Caco-2 (cell line): Measurements from ENCODE around the gene GSS. TPM values are rescaled to one million over a fixed set of nuclear protein-coding genes. Genes with fewer than 3 reads are reported as not detected.
A peak's percentile ranks its signal among the peaks of the same experiment; 100 is the strongest.

Experiments used
- BruUV-seq: library from RNA; stranded (reverse); fragments of 400-500 nt; replicated peaks from 2 replicates; lab custom pipeline; 2021; lab: Mats Ljungman, UMichigan
- CTCF ChIA-PET: fragments of 300-600 bp; sonication (Branson Sonifier 250); formaldehyde crosslinking; loops from one replicate; lab custom pipeline; 2022; ENCODE audit warnings: antibody characterized with exemption; lab: Charles Lee
- POLR2A ChIA-PET: fragments of 300-600 bp; sonication (Branson Sonifier 250); formaldehyde crosslinking; loops from one replicate; lab custom pipeline; 2022; ENCODE audit warnings: antibody characterized with exemption; lab: Charles Lee
- DNase-seq, 2 experiments: peaks; one replicate each; pipeline versions ENCODE4 v3.0.0 to v3.0.0-alpha.2; 2020 to 2022
- H3K27me3 ChIP-seq: replicated peaks from 2 replicates; pipeline ENCODE4 v1.6.0; 2011; ENCODE audit warnings: low read length; ENCODE audit not compliant: control insufficient read depth, insufficient read depth
- H3K36me3 ChIP-seq: 2 replicates; pipeline ENCODE4 v1.5.1; 2011; ENCODE audit warnings: low read length; ENCODE audit not compliant: control insufficient read depth, insufficient read depth
- H3K4me1 ChIP-seq: fragments of 250-450 bp; sonication (Bioruptor Pico); 2 replicates; pipeline ENCODE4 v1.5.1; 2020; ENCODE audit warnings: mild to moderate bottlenecking
- H3K4me3 ChIP-seq: 2 replicates; pipeline ENCODE4 v1.5.1; 2011; ENCODE audit warnings: low read depth, mild to moderate bottlenecking, control low read depth, low read length
- H3K9me3 ChIP-seq: fragments of 250-450 bp; sonication (Bioruptor Pico); 2 replicates; pipeline ENCODE4 v1.5.1; 2020; ENCODE audit warnings: mild to moderate bottlenecking, moderate library complexity
- H3K27ac Mint-ChIP-seq: one replicate; pipeline ENCODE4 v1.8.0; 2022; ENCODE audit warnings: mixed read lengths; ENCODE audit not compliant: unreplicated experiment
- H3K27me3 Mint-ChIP-seq: one replicate; pipeline ENCODE4 v1.8.0; 2022; ENCODE audit warnings: mixed read lengths; ENCODE audit not compliant: insufficient read depth, unreplicated experiment
- H3K36me3 Mint-ChIP-seq: one replicate; pipeline ENCODE4 v1.8.0; 2022; ENCODE audit warnings: mild to moderate bottlenecking, mixed read lengths; ENCODE audit not compliant: insufficient read depth, unreplicated experiment
- H3K4me1 Mint-ChIP-seq: one replicate; pipeline ENCODE4 v1.8.0; 2022; ENCODE audit warnings: low read depth, mixed read lengths; ENCODE audit not compliant: unreplicated experiment
- H3K4me3 Mint-ChIP-seq: one replicate; pipeline ENCODE4 v1.8.0; 2022; ENCODE audit warnings: mild to moderate bottlenecking, moderate library complexity, mixed read lengths; ENCODE audit not compliant: unreplicated experiment
- H3K9me3 Mint-ChIP-seq: one replicate; pipeline ENCODE4 v1.8.0; 2022; ENCODE audit warnings: mixed read lengths; ENCODE audit not compliant: unreplicated experiment
- intact Hi-C: fragments of 100-400 bp; cut with micrococcal nuclease; formaldehyde crosslinking; loops from one replicate; pipeline ENCODE4 v1.10.0; 2022; ENCODE audit not compliant: unreplicated experiment
- total RNA-seq: library from RNA; stranded (reverse); gene quantifications from 2 replicates; pipeline ENCODE4 v1.2.3, GENCODE V29; 2022
- TF ChIP-seq, protein P1 (sequence below), 2 experiments: fragments of 200-600 bp in 1 of 2; IDR thresholded peaks; 1 replicate in 1 of 2; 2 replicates in 1 of 2; pipeline versions ENCODE4 v1.5.1 to v1.8.0; 2011 to 2022; ENCODE audit warnings: antibody characterized with exemption in 1 of 2, control low read depth in 1 of 2, inconsistent platforms in 1 of 2, low read depth in 1 of 2, low read length in 1 of 2, mild to moderate bottlenecking in 1 of 2, moderate library complexity in 1 of 2; ENCODE audit not compliant: insufficient read depth in 1 of 2, severe bottlenecking in 1 of 2, unreplicated experiment in 1 of 2

GSS gene
- total RNA-seq, 1 experiment from 2014 or later = 138 TPM

DNA sequence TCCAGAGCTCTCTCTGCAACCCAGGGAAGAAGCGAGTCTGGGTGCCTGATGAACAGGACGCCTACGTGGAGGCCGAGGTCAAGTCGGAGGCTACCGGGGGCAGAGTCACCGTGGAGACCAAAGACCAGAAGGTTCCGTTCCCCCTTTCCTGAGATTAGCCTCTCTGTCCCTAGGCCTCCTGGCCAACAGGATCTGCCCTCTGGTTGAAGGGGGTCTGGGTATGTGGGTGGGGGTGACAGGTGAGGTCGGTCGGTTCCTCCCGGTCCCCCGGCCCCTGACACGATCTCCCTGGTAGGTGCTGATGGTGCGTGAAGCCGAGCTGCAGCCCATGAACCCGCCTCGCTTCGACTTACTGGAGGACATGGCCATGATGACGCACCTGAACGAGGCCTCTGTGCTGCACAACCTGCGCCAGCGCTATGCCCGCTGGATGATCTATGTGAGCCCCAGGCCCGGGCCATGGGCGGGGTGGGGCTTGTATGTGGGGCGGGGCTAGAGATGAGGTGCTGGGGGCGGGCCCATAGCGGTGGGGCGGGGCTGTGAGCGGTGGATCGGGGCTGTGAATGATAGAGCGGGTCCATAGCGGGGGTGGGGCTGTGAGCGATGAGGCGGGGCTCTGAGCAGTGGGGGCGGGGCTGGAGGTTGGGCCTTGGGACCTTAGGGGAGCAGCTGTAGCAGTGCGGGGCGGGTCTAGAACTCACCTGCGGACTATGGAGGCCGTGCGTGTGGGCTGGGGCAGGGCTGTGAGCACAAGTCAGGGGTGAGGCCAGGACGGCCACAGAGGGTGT, 24.0 kb upstream of the GSS start:
- H3K36me3 ChIP-seq = no peaks in the 10 kb centered on the region
- no peaks in the 10 kb centered on the region for H3K27me3 ChIP-seq
- Mint-ChIP-seq H3K27ac (no peak overlapping the region), H3K4me1 (peaks cover 7% of the 10 kb centered on the region), H3K27me3 (peaks cover 2% of the 10 kb centered on the region), H3K9me3 (no peaks in the 10 kb centered on the region), H3K4me3 (no peak overlapping the region), H3K36me3 (no peaks in the 10 kb centered on the region)
- no peak overlapping the region for H3K4me3 ChIP-seq
- H3K9me3 ChIP-seq = no peaks in the 10 kb centered on the region
- DNase-seq = peak in 1 of 2 experiments; percentile 58
- BruUV-seq = no TSS peak
- intact Hi-C loops = no loop called here
- ChIA-PET CTCF (no interaction called here), POLR2A (no interaction called here)
- TF ChIP-seq, protein P1, sequence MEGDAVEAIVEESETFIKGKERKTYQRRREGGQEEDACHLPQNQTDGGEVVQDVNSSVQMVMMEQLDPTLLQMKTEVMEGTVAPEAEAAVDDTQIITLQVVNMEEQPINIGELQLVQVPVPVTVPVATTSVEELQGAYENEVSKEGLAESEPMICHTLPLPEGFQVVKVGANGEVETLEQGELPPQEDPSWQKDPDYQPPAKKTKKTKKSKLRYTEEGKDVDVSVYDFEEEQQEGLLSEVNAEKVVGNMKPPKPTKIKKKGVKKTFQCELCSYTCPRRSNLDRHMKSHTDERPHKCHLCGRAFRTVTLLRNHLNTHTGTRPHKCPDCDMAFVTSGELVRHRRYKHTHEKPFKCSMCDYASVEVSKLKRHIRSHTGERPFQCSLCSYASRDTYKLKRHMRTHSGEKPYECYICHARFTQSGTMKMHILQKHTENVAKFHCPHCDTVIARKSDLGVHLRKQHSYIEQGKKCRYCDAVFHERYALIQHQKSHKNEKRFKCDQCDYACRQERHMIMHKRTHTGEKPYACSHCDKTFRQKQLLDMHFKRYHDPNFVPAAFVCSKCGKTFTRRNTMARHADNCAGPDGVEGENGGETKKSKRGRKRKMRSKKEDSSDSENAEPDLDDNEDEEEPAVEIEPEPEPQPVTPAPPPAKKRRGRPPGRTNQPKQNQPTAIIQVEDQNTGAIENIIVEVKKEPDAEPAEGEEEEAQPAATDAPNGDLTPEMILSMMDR (IDR thresholded peaks at IDR 0.05; ENCODE audit: insufficient read depth in 1 of 2, low read depth in 1 of 2, low read length in 1 of 2, severe bottlenecking in 1 of 2, unreplicated experiment in 1 of 2) = no peak
- H3K4me1 ChIP-seq = peaks cover 5% of the 10 kb centered on the region

DNA sequence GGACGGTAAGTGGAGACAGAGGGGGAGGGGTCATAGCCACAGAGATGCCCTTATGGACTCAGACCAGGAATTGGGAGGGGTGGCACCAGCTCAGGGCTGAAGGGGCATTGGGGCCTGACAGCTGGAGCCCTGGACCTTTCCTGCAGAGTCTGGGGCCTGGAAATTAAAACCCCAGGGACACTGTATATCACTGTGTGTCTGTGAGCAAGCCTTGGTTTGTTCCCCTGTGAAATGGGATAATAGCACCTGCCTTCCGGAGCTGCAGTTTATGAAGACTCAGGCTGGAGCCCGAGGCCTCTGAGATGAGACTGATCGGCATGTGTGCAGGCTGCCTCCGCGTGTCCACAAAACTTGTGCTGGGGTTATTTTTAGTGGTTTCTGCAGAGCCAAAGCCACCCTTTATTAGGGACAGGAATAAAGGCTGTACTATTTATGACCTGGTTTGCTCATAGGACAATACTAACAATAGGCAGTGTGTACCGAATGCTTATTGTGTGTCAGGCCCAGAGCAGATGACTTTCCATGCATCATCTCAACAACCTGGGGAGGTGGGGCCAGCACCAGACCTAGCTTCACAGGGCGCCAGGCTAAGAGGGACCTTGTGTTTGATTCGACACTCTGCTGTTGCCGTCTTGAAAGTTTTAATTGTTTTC, 22.6 kb upstream of the GSS start:
- Mint-ChIP-seq H3K4me1 (peaks cover 7% of the 10 kb centered on the region), H3K4me3 (no peak overlapping the region), H3K27ac (no peak overlapping the region), H3K27me3 (peaks cover 2% of the 10 kb centered on the region), H3K9me3 (no peaks in the 10 kb centered on the region), H3K36me3 (no peaks in the 10 kb centered on the region)
- Histone ChIP-seq H3K27me3 (no peaks in the 10 kb centered on the region), H3K9me3 (no peaks in the 10 kb centered on the region), H3K36me3 (no peaks in the 10 kb centered on the region), H3K4me3 (no peak overlapping the region), H3K4me1 (peaks cover 5% of the 10 kb centered on the region)
- DNase-seq = no peak
- intact Hi-C loops = no loop called here
- no TSS peak for BruUV-seq
- TF ChIP-seq, protein P1 (IDR thresholded peaks at IDR 0.05; ENCODE audit: insufficient read depth in 1 of 2, low read depth in 1 of 2, low read length in 1 of 2, severe bottlenecking in 1 of 2, unreplicated experiment in 1 of 2) = no peak
- CTCF ChIA-PET = interaction anchor here (0.6 kb wide), 1 partner anchor 9 kb away, joined by 3 read pairs; no protein-coding TSS in a partner anchor
- POLR2A ChIA-PET = no interaction called here

DNA sequence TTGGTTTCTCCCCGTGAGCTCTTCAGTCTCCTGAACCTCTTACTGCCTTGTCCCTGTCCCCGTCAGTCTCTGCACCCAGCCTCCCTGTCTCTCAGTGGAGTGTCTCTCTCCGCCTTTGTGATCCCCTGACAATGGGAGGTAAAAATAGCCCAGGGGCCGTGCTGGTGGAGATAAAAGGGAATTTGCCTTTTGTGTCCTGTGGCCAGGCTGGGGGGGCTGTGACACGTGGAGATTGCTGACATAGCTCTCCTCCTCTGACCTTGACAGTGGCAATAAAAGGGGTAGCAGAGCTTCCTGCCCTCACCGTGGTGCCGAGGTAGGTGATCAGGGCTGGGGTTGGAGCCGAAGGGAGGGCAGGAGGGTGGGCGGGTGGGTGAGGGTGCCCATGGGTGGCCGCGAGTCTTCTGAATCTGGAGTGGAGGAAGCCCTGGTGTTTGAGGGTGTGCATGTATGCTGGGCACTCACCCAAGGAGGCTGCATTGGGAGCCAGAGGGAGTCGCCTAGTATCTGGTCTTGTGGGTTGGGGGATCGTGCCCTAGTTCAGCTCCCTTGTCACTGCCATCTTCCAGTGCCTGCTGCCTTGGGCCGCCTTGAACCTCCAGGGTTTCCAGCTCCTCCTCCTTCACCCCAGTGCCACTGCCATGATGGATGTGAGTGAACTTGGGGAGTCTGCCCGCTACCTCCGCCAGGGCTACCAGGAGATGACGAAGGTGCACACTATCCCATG, 21.9 kb upstream of the GSS start:
- POLR2A ChIA-PET = interaction anchor here (0.5 kb wide), 1 partner anchor 721 kb away, joined by 5 read pairs; the partner anchor contains the start of genes NFS1 and ROMO1
- BruUV-seq = no TSS peak
- peak in 1 of 2 experiments; percentile 26 for DNase-seq
- Histone ChIP-seq H3K27me3 (no peaks in the 10 kb centered on the region), H3K4me1 (peaks cover 5% of the 10 kb centered on the region), H3K4me3 (no peak overlapping the region), H3K36me3 (no peaks in the 10 kb centered on the region), H3K9me3 (no peaks in the 10 kb centered on the region)
- peaks cover 2% of the 10 kb centered on the region for H3K27me3 Mint-ChIP-seq
- no peaks in the 10 kb centered on the region for H3K9me3 Mint-ChIP-seq
- H3K4me1 Mint-ChIP-seq = peaks cover 7% of the 10 kb centered on the region
- H3K27ac Mint-ChIP-seq = no peak overlapping the region
- no peak overlapping the region for H3K4me3 Mint-ChIP-seq
- TF ChIP-seq, protein P1 (IDR thresholded peaks at IDR 0.05; ENCODE audit: insufficient read depth in 1 of 2, low read depth in 1 of 2, low read length in 1 of 2, severe bottlenecking in 1 of 2, unreplicated experiment in 1 of 2) = no peak
- H3K36me3 Mint-ChIP-seq = no peaks in the 10 kb centered on the region
- intact Hi-C loops = no loop called here
- CTCF ChIA-PET = interaction anchor here (0.7 kb wide), 1 partner anchor 38 kb away, joined by 3 read pairs; no protein-coding TSS in a partner anchor
